Measurements from ENCODE around the gene SDK1. TPM values are rescaled to one million over a fixed set of nuclear protein-coding genes. Genes with fewer than 3 reads are reported as not detected.
"Not testable (repeated sequence)": the region's sequence is repeated elsewhere in the genome, so short reads cannot be mapped to it uniquely, and the experiment has no call there.

Gene SDK1
- total RNA-seq, 1 donor from 2014 or later: 2.2 TPM

GRCh38 chr7:4281231-4281993 is 980.4 kb downstream of the SDK1 start:
- ATAC-seq (ENCODE audit: poor library complexity) (no peak), DNase-seq (no peak)
- intact Hi-C loops (cut with DNase I): no loop called here

DNA sequence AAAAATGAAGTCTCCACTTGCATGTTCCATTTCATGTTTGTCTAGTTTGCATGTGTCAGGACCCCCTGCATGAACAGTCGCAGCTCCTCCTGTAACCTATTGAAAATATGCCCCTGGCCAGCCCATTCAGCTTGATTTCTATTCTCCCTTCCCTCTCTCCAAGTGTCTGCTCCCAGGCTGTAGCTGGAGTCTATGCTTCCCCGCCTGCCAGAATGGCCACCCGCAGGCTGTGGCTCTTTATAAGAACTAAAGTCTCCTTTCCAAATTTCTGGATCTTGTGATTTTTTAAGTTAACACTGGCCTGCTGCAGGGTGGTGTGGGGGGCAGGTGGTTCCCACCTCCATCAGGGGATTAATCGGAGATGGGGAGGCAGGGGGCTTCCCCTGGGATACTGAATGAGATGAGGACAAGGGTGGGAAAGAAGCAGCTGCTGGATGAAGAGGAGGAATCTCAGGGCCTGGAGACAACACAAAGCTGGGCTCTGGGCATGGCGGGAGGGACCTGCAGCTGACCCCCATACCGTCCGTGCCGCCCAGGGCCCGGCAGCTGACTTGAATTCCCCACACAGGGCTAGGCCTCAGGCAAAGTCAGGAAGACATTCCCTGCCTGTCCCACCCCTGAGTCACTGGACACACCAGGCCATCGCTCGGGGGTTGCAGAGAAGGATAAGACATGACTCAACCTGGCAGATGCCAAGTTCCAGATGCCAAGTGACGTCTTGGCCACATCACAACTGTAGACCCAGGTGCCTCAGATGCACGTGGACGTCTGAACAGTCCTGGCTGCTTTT is 981.6 kb downstream of the SDK1 start:
- intact Hi-C loops (cut with DNase I): no loop called here
- ATAC-seq (ENCODE audit: poor library complexity): no peak

DNA sequence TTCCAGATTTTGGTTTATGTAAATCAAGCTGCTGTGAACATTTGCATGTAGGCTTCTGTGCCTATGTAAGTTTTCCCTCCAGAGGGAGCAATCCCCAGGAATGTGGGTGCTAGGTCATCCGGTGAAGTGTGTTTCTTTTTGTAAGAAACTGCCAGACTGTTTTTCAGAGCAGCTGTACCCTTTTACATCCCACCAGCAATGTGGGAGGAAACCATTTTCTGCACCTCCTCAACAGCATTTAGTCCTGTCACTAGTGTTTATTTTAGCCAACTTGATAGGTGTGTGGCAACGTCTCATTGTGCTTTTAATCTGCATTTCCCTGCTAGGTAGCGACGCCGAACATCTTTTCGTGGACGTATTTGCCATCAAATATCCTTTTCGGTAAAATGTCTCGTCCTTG is 985.3 kb downstream of the SDK1 start:
- intact Hi-C loops (cut with DNase I): no loop called here
- ATAC-seq (ENCODE audit: poor library complexity) (no peak), DNase-seq (no peak)

More for the DNA sequence above, 981.6 kb downstream of the SDK1 start:
- no peak for DNase-seq

GRCh38 chr7:4288791-4289394 is 987.8 kb downstream of the SDK1 start:
- ATAC-seq (ENCODE audit: poor library complexity) (no peak), DNase-seq (no peak)
- intact Hi-C loops (cut with DNase I): no loop called here

DNA sequence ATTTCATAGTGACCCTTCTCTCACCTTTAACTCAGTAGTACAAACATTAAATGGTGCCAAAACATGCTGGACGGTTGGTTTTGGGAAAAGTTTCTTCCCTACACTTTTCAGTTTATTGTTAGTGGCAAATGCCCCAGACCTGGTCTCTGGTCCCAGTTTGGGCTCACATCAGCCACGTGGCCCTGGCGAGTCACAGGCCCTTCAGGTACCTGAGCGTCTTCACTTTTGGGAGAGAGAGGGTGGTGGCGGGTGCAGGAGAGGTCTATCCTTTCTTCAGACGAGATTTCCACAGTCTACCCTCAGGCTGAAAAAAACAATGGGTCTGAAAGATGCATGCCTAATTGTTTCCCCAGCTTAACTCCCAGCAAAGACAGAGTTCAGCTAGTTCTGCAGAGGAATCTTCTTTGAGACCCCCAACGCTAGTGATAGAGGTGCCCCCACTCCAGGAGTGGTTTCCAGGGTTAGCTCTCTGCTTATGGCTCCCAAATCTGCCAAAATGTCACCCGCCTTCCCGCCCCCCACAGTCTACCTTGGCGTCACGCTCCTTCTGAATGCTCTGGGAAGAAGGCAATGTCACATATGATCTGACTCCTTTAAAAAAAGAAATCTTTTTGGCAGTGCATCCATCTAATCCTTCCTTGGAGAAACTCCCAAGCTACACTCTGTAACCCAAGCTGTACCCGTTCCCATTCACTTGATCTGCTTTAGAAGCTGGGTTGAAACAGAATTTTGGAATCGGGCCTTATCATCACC is 996.3 kb downstream of the SDK1 start:
- ATAC-seq (ENCODE audit: poor library complexity): no peak
- no peak for DNase-seq

GRCh38 chr7:4297918-4298219 is 996.8 kb downstream of the SDK1 start:
- intact Hi-C loops (cut with DNase I): no loop called here
- no peak for ATAC-seq (ENCODE audit: poor library complexity)
- DNase-seq: no peak

More for the DNA sequence above, 996.3 kb downstream of the SDK1 start:
- intact Hi-C loops (cut with DNase I): no loop called here

- ATAC-seq (ENCODE audit: poor library complexity) (no peak), DNase-seq (no peak)
- intact Hi-C loops (cut with DNase I): no loop called here
Measured at GRCh38 chr7:4299431-4299830, 998.4 kb downstream of the SDK1 start.

DNA sequence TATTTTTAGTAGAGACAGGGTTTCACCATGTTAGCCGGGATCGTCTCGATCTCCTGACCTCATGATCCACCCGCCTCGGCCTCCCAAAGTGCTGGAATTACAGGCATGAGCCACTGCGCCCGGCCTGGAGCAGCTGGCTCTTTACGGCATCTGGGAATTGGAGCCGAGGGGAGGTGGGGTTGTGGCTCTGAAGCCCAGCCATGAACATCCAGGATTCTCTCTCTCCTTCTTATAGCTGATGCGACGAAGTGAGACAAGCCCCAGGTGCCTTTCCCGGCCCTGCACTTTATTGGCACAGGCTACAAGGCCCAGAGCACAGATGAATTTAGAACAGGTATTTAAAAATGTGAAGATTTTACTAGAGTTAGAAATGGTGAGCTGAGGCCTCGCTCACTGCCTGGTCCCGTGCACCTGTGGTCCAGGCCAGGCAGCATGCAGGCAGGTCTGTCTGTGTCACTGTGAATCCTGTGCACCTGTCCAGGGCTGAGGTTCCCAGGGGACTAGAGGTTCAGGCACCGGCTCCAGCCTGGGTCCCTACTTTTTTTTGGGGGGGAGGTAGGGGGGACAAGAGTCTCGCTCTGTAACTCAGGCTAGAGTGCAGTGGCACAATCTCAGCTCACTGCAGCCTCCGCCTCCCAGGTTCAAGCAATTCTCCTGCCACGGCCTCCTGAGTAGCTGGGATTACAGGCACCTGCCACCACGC is 1001.3 kb downstream of the SDK1 start:
- ATAC-seq (ENCODE audit: poor library complexity): no peak
- no peak for DNase-seq
- intact Hi-C loops (cut with DNase I): no loop called here

- intact Hi-C loops (cut with DNase I): no loop called here
- DNase-seq (no peak), ATAC-seq (ENCODE audit: poor library complexity) (no peak)
Measured at GRCh38 chr7:4307316-4308204, 1006.5 kb downstream of the SDK1 start.

DNA sequence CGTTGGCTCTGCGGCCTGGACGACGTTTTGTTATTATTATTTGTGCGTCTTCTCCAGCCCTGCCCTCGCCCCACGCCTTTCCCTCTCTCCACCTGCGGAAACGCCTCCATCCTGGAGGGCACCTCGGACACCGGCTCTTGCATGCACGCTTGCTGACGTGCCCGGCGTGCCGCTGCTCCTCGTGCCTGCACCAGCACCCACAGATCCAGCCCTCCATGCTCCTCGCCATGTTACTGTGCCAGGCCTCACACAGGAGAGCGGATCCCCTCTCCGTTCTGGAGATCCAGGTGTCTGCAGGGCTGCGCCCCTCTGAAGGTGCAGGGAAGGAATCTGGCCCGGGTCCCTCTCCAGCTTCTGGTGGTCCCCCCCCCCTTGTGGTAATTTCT is 1007.1 kb downstream of the SDK1 start:
- intact Hi-C loops (cut with DNase I): no loop called here
- DNase-seq: no peak
- no peak for ATAC-seq (ENCODE audit: poor library complexity)

DNA sequence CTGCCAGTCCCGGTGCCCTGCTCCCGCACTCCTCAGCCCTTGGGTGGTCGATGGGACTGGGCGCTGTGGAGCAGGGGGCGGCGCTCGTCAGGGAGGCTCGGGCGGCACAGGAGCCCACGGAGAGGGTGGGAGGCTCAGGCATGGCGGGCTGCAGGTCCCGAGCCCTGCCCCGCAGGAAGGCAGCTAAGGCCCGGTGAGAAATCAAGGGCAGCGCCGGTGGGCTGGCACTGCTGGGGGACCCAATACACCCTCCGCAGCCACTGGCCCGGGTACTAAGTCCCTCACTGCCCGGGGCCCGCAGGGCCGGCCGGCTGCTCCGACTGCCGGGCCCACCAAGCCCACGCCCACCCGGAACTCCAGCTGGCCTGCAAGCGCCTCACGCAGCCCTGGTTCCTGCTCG is 1012.9 kb downstream of the SDK1 start:
- not testable (repeated sequence) for ATAC-seq (ENCODE audit: poor library complexity)

GRCh38 chr7:4314316-4314715 is 1013.3 kb downstream of the SDK1 start:
- intact Hi-C loops (cut with DNase I); DNase-seq; ATAC-seq (ENCODE audit: poor library complexity): not testable (repeated sequence)

More for the DNA sequence above, 1012.9 kb downstream of the SDK1 start:
- DNase-seq; intact Hi-C loops (cut with DNase I): not testable (repeated sequence)

Measured in Right ventricle myocardium superior (tissue), 1 donor.